ENCODE data around the gene PRPF19.

Gene PRPF19

GRCh38 chr11:60855726-60856633 lies 50.4 kb downstream of the PRPF19 start, which contains the start of gene PTGDR2:
TSS of gene PTGDR2 (minus strand) at chr11:60855950. CDS start at chr11:60853722, 2,228 bp downstream.
- no peak for DNase-seq

DNA sequence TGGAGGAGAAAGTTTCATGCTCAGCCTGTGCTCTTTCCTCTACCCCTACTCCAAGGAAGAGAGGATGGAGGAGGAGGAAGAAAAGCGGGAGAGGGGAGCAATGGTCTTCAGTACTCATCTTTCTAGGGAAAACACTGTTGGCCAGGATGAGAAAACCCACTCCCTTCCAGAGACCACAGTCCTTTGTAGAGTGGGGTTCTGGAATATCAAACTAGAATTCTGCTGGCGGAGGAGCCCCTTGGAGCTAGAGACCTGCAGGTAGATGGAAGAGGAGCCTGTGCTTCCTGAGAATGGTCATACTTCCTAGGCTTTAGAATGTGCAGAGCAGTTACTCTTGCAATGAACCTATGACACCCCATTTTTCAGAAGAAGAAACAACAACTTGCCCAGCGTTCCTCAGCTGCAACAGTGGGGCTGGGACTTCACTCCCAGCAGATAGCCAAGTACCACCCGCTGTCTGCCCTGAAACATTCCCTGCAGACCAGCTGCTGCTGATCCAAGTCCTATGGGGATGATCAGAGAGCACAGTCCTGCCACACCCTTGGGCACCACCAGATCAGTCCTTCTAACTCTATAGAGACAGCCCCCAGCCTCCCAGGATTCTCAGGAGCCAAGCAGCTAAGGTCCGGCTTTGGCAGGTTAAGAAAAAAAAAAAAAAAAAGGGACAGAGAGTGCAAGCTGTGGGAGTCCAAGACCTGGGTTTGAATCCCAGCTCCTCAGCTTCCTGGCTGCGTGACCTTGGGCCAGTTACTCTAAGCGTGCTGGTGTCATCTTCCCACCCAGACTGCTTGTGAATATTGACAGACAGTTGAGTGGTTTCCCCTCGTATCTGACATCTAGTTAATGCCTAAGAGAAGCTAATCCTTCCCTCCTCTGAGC lies 51.3 kb downstream of the PRPF19 start:
- no peak for DNase-seq

- no peak for DNase-seq
These were observed 52.1 kb downstream of the PRPF19 start for GRCh38 chr11:60854140-60854846.

DNA sequence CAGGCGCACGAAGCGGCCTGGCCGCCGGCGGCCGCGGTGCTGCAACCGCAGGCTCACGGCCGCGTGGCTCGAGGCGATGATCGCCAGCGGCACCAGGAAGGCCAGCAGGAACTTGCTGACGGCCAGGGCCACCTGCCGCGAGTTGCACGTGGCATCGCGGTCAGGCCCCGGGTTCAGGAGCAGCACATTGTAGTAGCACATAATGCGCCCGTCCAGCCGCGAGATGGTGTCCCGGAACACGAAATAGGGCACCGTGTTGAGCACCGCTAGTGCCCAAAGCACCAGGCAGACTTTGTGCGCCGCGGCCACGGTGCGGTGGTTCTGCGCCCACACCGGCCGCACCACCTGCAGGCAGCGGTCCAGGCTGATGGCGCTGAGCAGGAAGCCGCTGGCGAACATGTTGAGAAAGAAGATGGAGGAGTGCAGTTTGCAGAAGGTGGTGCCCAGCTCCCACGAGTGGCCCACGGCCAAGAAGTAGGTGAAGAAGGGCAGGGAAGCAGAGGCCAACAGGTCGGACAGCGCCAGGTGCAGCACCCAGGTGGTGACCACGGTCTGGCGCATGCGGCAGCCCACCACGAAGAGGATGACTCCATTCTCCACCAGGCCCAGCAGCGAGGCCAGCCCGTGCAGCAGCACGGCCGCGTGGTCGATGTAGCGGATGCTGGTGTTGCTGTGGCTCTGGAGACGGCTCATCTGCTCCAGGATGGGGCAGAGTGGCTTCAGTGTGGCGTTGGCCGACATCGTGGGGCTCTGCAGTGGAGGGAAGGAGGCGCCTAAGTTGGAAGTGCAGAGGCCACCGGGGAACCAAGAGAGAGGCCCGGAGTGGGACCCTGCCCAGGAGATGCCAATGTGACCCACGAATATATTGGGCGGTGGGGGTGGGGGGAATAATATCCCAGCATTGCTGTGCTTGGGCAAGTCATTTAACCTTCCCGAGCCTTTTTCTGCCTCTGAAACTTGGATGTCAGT lies 53.1 kb downstream of the PRPF19 start:
- DNase-seq: no peak

DNA sequence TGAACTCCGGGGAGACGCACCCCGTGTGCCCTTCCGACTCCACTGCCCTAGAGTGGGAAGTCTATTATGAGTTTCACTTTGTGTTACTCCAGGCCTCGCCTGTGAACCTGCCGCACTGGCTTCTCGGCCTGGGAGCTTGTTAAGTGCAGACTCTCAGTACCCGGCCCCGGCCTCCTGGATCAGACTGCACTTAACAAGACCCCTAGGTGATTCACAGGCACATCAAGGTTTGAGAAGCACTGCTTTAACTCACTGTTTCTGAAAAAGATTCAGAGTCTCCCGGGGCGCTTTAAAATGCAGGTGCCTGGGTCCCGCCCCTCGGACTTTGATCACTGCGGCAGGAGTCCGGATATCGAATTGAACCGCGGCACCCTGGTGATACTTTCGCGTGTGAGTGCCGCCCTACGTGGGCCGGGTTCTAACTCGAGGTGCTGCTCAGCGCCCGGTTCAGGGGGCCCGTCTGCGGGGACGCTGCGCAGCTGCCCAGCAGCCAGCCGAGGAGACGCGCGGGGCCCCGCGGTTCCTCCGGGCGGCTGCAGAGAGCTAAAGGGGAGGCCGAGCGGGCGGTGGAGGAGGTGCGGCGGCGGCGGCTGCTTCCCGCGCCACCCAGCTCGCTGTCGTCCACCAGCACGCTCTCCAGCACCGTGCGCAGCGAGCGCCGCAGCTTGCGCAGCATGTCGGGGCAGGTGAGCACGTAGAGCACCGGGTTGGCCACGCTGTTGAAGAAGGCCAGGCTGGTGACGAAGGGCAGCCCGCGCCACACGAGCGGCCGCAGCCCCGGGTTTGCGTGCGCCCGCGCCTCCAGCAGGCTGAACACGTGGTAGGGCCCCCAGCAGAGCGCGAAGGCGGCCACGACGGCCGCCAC lies 54.0 kb downstream of the PRPF19 start:
- no peak for DNase-seq

DNA sequence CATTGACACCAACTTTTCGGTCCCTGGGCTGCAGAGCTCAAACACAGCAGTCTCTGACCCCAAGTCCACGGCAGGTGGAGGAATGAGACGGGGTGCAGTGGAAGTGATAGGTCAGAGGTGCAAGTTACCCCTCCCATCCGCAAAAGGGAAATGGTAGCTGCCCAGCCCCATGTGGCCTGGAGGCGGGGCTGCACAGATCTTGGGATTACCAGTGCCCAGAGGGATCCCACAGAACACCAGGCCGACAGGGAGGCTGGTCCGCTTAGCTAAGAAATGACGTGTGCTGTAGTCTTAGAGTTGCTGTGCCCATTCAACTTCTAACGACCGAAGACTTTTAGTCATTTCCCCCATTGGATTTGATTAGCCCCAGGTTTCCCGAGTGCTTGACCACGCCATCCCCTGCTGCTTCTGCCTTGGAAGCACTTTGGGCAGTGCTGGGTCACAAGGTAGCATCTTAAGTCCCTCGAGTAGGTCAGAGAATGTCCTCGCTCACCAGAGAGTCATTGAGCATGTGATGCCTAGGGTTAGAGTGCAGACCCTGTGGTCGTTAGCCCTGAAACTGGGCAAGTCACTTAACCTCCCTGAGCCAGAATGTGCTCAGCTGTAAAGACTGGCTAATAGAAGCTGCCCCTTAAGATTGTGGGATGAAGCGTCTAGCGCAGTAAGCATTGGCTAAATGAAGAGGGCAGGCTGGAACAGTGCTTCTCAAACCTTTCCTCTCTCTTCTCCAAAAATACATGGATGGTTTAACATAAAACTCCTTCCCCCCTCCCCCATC lies 54.9 kb downstream of the PRPF19 start:
- DNase-seq: no peak

GRCh38 chr11:60849641-60850520 lies 56.5 kb downstream of the PRPF19 start:
- no peak for DNase-seq

GRCh38 chr11:60848714-60849151 lies 57.7 kb downstream of the PRPF19 start:
- DNase-seq: no peak

- DNase-seq: no peak
These were observed 58.5 kb downstream of the PRPF19 start for GRCh38 chr11:60847896-60848295.

DNA sequence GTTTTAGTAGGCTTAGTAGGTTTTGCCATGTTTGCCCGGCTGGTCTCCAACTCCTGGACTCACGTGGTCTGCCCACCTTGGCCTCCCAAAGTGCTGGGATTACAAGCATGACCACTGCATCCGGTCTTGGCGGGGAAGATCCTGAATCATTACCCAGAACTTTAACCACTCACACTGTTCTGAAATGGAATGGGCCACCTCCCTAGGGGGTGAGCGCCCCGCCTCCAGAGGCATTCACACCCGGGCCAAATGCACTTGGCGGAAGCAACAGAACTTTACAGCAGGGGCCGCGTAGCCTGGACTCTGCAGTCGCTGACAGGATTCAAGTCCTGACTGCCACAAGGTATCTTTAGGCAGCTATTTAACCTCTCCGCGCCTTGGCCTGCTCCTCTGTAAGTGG lies 59.1 kb downstream of the PRPF19 start:
- DNase-seq: no peak

- DNase-seq: no peak
These were observed 61.0 kb downstream of the PRPF19 start for GRCh38 chr11:60845338-60845737.

DNA sequence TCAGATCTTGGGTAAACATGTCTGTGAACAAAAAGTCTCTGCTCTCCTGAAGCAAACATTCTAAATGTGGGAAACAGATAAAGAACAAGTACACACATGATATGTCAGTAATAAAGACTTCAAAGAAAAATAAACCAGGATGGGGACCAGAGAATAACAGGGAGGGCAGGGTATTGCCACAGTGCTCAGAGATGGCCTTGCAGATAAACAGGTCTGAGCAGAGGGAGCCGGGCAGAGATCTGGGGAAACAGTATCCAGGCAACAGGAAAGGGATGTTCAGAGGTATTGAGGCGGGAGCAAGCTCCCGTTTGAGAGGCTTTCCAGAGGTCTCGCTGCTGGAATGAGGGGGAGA lies 61.5 kb downstream of the PRPF19 start:
- no peak for DNase-seq

GRCh38 chr11:60844045-60844869 lies 62.1 kb downstream of the PRPF19 start:
- no peak for DNase-seq

DNA sequence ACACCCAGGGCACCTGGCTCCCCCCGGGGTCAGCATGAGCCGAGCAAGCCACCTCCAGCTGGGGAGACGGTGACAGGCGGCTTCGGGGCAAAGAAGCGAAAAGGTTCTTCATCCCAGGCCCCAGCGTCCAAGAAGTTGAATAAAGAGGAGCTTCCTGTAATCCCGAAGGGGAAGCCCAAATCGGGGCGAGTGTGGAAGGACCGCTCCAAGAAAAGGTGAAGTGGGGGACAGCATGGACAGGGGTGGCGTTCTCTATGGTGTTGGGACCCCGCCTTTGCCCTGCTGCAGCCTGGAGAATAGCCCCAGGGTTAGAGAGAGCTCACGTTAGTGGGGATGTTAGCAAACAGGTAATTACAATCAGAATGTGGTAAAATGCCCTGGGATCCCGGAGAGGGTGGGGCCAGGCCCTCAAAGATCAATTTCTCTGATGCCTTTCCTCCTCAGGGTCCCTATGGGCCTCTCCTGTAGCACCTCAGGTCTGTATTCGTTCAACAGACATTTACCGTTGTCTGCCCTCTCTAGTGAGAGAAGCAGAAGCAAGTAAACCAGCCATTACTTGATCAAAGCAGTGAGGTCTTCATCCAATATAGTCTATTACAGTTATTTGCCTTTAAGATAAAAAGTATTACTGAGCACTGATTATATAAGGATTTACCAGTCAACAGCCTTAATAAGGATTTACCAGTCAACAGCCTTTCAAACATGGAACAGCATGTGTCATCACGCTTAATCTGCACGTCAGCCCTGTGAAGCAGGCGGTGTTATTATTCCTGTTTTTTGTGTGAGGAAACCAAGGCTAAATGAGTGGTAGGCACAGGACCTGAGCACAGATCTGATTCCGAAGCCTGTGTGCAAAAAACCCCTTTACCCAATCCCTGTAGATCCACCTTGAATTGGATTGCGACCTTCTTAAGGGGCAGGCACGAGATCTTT lies 63.5 kb downstream of the PRPF19 start:
- no peak for DNase-seq

- DNase-seq: peak; percentile 98
These were observed 64.4 kb downstream of the PRPF19 start, which contains the start of gene CCDC86 for GRCh38 chr11:60841797-60842667. TSS of gene CCDC86 (plus strand) at chr11:60842113. CDS start at chr11:60842125, 12 bp downstream.
